EH (cell line): ENCODE measurements around the gene ARHGEF6.
"Not testable (repeated sequence)": the region's sequence is repeated elsewhere in the genome, so short reads cannot be mapped to it uniquely, and the experiment has no call there.

Source experiments
- DNase-seq: peaks from one replicate; pipeline ENCODE4 v3.0.0-alpha.2; 2015; ENCODE audit warnings: low read depth

Gene ARHGEF6, protein sequence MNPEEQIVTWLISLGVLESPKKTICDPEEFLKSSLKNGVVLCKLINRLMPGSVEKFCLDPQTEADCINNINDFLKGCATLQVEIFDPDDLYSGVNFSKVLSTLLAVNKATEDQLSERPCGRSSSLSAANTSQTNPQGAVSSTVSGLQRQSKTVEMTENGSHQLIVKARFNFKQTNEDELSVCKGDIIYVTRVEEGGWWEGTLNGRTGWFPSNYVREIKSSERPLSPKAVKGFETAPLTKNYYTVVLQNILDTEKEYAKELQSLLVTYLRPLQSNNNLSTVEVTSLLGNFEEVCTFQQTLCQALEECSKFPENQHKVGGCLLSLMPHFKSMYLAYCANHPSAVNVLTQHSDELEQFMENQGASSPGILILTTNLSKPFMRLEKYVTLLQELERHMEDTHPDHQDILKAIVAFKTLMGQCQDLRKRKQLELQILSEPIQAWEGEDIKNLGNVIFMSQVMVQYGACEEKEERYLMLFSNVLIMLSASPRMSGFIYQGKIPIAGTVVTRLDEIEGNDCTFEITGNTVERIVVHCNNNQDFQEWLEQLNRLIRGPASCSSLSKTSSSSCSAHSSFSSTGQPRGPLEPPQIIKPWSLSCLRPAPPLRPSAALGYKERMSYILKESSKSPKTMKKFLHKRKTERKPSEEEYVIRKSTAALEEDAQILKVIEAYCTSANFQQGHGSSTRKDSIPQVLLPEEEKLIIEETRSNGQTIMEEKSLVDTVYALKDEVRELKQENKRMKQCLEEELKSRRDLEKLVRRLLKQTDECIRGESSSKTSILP

DNA sequence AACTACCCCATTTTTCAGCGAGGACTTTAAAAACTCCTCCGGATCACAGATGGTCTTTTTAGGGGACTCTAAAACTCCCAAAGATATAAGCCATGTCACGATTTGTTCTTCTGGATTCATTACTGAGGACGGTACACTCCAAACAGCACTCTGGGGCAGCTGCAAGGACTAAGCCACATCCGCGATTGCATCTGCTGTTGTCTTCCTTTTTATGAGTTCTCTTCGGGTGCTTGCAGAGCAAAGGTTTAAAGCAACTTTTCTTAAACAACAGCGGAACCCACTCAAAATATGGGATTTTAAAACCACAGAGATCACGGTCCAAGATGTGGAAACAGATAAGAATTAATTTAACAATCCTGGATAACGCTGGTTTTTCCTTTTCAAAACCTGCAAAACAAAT lies at the start of gene ARHGEF6:
Gene ARHGEF6, minus strand, starts transcription at position 170 of the 400 bp plus-strand sequence. Its CDS starts 50 bp downstream, at position 120.
- peak; percentile 39 for DNase-seq

DNA sequence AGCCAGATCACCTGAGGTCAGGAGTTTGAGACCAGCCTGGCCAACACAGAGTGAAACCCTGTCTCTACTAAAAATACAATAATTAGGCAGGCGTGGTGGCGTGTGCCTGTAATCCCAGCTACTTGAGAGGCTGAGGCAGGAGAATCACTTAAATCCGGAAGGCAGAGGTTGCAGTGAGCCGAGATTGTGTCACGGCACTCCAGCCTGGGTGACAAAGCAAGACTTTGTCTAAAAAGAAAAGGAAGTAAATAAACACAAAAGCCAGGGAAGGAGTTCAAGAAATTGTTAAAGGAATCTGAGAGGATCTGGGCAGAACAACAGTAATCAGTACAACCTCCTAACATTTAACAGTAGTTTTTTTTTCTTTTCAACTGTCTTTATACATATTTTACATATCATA lies 48.7 kb upstream of the ARHGEF6 start:
- DNase-seq = no peak

DNA sequence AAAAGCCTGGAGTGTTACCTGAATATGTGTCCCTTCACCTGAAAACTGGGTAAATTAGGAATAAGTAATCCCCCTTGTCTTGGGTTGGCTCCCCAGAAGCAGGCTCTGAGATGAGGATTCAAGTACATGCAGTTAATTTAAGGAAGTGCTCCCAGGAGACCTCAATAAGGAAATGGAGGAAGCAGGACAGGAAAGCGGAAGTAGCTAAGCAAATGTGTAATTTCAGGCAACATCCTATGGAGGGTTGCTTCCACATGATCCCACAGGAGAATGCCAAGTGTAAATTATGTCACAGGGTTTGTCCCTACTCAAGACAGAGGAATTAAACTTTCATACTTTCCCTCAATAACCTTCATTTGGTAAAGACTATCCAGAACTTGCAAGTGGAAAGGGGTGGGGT lies 48.1 kb upstream of the ARHGEF6 start:
- DNase-seq = no peak

DNA sequence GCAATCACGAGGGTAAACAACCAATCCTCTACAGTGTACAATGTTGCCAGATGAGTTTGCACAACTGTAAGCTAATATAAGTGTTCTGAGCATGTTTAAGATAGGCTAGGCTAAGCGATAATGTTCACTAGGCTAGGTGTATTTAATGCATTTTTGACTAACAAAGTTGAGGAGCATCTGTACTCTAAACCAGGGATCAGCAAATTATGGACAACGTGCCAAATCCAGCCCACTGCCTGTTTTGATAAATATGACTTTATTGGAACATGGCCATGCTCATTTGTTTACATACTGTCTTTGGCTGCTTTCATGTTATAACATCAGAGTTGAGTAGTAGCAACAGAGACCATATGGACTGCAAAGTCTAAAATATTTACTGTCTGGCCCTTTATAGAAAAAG lies 46.3 kb upstream of the ARHGEF6 start:
- DNase-seq = no peak

DNA sequence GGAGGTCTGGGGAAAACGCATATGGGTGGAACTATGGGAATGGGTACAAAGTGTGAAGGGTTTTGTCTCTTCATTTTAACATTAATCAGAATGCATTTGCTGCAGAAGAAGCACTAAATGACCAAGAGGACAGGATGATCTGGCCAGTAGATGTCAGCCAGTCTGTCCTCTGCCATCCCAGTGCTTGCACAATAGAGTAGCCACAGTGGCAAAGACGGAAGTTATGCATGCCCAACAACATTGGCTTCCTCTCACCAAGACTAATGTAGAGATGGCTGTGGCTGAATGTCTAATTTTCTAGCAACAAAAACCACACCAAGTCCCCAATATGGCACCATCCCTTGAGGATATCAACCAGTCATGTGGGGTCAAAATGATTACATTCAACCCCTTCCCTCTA lies 45.0 kb upstream of the ARHGEF6 start:
- DNase-seq = no peak

DNA sequence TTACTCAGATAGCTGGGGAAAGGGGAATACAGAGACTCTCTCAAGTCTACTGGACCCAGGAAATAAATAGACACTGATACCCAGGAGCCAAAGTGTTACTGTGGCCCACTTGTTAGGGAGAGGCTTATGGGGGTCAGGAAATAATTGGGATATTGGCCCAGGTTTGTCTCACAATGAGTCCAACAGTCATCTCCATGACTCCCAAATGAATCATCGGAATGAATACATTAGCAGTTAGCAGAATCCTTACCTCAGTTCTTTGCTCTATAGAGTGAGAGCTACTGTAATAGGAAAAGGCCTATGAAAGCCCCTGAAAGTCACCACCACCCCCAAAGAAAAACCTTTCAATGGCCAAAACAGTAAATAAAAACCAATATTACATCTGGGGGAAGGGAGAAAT lies 42.4 kb upstream of the ARHGEF6 start:
- peak; percentile 40 for DNase-seq

DNA sequence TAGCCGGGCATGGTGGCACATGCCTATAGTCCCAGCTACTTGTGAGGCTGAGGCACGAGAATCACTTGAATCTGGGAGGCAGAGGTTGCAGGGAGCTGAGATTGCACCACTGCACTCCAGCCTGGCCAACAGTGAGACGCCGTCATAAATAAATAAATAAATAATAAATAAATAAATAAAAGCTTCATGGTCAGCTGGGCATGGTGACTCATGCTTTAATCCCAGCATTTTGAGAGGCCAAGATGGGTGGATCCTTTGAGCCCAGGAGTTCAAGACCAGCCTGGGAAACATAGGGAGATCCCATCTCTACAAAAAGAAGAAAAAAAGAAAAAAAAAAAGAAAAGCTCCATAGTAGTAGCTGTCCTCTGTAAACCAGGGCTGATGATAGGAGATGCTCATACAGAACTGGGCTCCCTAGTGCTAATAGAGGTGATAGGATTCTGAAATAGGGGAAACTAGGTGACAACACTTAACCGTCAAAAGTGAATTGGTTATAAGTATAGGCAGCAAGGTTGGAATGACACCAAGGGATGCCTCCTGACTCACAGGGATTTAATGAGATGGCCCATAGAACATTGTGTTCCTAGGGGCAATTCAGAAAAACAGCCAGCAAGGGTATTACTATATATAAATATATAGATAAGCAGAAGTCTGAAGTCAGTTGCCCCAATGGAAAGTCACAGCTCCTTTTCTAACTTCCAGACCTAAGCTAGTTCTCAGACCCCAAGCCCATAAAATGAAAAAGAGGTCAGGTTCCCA lies 41.8 kb upstream of the ARHGEF6 start:
- DNase-seq = peak; percentile 20

DNA sequence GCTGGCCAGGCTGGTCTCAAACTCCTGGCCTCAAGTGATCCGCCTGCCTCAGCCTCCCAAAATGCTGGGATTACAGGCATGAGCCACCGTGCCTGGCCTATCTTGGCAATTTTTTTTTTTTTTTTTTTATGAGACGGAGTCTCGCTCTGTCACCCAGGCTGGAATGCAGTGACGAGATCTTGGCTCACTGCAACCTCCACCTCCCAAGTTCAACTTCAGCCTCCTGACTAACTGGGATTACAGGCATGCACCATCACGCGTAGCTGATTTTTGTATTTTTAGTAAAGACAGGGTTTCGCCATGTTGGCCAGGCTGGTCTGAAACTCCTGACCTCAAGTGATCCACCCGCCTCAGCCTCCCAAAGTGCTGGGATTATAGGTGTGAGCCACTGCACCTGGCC lies 39.0 kb upstream of the ARHGEF6 start:
- peak; percentile 28 for DNase-seq

DNA sequence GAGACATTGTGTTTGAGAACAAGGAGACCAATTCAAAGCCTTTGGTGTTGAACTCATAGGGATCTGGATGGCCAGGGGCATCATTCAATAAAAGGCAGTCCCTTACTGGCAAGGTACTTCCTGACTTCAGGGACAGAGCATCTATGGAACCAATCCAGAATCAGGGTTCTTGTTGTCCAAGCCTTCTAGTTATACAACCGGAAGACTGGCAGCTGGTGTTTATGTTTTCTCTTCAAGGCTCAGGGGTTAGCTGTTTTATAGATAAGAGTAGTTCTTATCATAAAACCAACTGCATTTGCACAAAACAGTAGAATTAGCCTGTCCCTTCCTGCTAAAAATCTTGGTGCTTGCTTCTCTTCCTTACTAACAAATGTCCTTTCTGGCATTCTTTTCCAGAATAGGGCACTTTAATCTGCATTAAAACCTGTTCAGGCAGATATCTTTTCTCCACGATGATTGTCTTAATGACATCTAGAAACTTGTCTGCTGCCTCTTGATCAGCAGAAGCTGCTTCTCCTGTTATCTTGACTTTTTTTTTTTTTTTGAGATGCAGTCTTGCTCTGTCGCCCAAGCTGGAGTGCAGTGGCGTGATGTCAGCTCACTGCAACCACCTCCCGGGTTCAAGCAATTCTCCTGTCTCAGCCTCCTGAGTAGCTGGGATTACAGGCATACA lies 38.4 kb upstream of the ARHGEF6 start:
- no peak for DNase-seq

DNA sequence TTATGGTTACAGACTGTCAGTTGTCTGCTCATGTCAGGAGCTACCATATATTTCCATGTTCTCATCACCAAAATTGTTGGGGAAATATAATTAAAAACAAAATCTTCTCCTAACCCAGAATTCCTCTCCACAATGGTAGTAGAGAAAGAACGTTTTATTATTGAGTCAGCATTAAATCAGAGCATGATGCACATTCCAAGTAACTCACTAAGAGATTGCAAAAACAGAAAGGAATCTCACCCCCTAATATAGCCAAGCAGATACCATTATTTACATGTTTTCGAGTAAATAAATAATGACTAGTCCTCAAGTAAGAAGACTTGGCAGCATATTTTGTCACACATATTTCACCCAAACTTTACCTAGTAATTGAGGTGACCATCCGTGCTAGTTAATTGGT lies 36.2 kb upstream of the ARHGEF6 start:
- DNase-seq = peak; percentile 50

DNA sequence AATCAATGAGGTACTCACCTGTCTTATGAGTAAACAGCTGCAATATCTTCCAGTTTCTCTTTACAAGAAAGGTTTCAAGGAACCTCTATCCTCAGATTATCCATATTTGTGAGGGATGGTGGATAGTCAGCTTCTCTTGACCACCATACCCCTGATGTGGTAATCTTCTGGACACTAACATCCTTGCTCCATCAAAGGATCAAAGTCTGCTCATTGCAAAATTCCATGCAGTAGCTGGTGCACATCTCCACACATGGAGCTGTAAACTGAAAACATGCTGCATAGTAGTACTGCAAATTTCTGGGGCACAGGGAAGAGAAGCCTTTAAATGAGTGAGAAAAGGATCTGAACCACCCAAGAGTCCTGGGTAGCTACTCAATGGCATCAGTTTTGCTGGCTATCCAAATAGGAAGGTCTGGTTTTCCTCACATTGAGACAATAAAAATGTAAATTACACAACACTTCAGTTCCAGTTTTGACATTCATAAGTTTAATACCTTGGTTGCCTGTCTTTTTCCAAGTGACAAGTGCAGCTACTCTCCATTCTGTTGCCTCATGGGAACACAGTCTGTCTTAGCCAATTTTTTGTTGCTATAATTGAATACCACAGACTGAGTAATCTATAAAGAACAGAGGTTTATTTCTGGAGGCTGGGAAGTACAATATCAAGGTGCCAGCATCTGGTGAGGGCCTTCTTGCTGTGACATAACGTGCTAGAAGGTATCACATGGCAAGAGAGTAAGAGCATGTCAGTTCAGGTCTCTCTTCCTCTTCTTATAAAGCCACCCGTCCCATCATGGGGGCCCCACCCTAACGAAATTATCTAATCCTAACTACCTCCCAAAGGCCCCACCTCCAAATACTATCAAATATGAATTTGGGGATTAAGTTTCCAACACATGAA lies 34.4 kb upstream of the ARHGEF6 start:
- no peak for DNase-seq

DNA sequence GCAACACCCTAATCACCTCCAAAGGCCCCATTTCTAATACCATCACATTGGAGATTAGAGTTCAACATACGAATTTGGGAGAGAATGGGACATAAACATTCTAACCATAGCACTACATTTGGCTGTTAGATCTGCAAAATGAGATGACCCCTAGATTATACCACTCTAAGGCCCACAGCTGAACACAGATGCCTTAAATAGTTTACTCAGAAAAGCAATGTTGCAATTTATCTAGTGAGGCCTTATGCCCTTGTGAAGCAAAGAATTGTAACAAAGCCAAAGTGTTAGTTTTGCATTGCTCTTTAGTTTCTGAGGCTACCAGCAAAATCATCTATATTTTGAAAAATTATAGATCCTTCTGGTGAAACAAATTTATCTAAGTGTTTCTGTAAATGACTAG lies 31.6 kb upstream of the ARHGEF6 start:
- DNase-seq = peak; percentile 37

DNA sequence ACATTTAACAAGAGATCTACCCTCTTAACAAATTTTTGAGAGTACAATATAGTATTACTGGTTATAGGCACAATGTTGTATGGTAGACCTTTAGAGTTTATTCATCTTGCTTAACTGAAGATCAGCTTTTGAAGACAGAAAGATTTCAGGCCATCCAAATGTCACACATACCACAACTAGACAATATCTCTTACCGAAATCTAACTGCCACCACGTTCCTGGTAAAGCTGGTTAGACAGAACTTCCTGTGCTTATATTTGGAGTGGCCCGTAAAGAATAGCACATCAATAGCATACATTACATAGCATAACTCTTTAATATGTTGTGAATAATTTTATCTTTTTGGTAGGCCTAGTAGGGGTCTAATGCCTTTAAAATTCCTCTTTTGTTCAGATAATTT lies 29.8 kb upstream of the ARHGEF6 start:
- no peak for DNase-seq

DNA sequence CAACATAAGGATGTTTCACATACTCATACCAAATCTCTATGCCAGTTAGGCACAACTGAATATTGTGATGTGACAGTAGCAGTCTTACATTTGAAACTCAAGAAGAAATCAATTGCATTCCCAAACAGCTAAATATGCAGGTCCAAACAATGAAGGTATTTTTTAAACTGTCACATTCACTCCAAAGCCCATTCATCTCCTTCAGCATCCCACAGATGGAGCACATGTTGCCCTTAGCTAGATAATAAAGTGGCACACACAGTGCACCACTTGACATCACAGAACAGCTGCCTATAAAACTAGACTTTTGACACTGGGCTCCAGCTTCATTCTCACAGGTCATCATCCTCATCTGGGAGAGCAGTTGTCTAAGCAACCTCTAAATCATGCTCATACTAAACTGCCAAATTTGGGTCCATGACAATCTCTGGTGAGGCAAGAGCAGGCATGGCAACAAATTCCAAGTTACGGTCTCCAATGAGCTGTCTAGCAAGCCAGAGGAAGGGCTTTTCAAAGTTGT lies 26.2 kb upstream of the ARHGEF6 start:
- no peak for DNase-seq

DNA sequence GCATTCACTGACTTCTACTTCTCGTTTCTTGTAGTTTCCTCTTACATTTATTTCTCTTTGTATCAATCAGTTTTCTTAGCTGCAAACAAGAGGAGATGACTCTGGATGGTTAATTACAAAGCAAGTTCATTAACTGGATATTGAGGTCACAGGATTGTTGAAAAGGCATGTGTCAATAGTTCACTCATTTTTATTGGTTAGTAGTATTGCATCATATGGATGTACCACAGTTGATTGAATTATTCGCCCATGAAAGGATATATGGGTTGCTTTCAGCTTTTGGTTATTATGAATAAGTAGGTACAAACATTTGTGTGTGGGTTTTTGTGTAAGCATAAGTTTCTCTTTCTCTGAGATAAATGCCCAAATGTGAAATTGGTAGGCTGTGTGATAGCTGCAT lies 21.8 kb upstream of the ARHGEF6 start:
- DNase-seq = no peak

DNA sequence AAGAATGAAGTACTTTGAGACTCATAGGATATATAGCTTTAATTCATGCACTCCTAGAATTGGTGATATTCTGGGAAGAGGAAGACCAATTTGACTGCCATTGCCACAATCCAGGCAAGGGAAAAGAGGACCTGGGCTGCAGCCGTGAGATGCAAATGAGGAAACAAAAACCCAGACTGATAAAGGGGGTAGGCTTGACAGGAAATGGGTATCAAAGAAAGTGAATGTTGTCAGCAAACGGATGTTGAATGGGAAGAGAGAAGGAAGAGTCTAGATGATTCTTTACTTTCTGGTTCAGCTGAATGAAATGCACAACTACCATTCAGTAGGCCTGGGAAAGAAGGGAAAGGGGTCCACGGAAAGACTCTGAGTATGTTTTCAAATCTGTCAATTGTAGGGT lies 17.1 kb upstream of the ARHGEF6 start:
- DNase-seq = no peak

DNA sequence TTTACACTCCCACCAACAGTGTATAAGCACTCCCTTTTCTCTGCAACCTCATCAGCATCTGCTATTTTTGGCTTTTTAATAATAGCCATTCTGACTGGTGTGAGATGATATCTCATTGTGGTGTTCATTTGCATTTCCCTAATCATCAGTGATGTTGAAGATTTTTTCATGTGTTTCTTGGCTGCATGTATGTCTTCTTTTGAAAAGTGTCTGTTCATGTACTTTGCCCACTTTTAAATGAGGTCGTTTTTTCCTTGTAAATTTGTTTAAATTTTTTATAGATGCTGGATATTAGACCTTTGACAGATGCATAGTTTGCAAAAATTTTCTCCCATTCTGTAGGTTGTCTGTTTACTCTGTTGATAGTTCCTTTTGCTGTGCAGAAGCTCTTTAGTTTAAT lies 14.4 kb upstream of the ARHGEF6 start:
- DNase-seq = not testable (repeated sequence)

DNA sequence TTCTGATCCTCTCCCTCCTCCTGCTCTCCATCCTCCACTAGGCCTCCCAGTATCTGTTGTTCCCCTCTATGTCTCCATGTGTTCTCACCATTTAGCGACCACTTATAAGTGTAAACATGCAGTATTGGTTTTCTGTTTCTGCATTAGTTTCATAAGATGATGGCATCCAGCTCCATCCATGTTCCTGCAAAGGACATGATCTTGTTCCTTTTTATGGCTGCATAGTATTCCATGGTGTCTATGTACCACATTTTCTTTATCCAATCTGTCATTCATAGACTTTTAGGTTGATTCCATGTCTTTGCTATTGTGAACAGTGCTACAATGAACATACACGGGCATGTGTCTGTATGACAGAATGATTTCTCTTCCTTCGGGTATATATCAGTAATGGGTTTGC lies 13.9 kb upstream of the ARHGEF6 start:
- not testable (repeated sequence) for DNase-seq

DNA sequence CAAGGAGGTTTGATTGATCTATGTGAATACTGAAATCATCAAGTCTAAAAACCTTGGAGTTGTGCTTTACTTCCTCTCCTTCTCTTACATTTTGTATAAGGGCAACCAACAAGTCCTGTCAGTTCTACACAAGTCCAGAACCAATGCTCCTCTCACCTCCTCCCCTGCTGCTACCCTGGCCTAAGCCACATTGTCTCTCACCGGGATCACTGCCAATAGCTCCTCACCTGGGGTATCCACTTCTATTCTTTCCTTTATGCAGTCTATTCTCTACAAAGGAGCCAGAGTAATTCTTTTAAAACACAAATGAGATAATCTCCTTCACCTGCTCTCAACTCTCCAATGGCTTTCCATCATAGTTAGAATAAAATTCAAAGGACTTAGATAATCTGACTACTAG lies 13.3 kb upstream of the ARHGEF6 start:
- DNase-seq = no peak

DNA sequence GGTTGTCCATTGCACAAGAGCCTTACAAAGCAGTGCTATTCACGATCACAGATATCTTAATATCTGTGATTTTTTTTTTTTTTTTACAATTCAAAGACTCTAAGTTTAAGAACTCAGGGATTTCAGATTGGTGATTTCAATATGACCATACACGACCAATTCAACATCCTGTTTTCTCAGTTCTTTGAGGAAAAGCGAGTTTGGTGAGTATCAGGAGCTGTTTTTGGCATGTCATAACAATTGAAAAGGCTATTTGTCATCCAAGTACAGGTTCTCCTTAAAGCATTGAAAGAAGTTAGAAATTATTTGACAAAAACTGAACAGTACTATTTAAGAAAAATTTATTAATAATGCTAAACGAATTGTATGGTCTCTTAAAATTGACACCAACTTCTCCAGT lies 9.1 kb upstream of the ARHGEF6 start:
- no peak for DNase-seq

DNA sequence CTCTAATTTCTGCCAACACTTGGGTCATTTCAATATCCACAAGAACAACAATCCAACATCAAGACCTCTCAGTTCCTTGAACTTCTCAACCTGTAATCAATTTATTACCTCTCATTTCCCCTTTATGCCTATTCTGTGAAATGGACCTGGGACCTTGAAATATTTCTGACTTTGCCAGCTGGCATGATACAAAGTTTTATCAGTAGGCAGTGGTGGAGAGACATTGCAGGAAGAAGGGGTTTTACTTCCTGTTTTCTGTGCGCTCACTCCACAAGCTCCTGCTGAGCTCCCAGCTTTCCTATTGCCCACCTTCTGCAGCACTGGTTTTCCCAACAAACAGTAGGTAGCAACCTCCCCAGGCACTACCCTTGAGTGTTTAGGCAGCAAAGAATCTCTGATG lies 3.5 kb upstream of the ARHGEF6 start:
- no peak for DNase-seq
